Kidney (tissue), 14 donors: Measurements from ENCODE around the gene SHFL. TPM values are rescaled to one million over a fixed set of nuclear protein-coding genes. Genes with fewer than 3 reads are reported as not detected.

Experiments used
- DNase-seq, 5 donors: peaks; one replicate each; pipeline ENCODE4 v3.0.0-alpha.2; 2013 to 2020
- FAIRE-seq: peaks from 2 replicates; lab custom pipeline; 2012; peaks lifted over from hg19 to GRCh38; lab: Jason Lieb, UNC
- H3K27ac ChIP-seq, 2 donors: one replicate each; pipeline ENCODE4 v1.7.0; 2013; ENCODE audit warnings: low read depth in 2 of 2, low read length in 2 of 2, inconsistent platforms in 1 of 2
- H3K27me3 ChIP-seq: one replicate; pipeline ENCODE4 v1.7.1; 2013; ENCODE audit warnings: low read length, inconsistent platforms; ENCODE audit not compliant: control insufficient read depth, insufficient read depth
- H3K36me3 ChIP-seq, 3 donors: one replicate each; pipeline versions ENCODE4 v1.7.0 to v1.7.1; 2013; ENCODE audit warnings: low read length in 3 of 3, control low read depth in 1 of 3, inconsistent platforms in 1 of 3; ENCODE audit not compliant: insufficient read depth in 3 of 3, control insufficient read depth in 2 of 3
- H3K4me1 ChIP-seq, 3 donors: one replicate each; pipeline versions ENCODE4 v1.7.0 to v1.7.1; 2013; ENCODE audit warnings: low read length in 3 of 3, inconsistent platforms in 1 of 3, low read depth in 1 of 3; ENCODE audit not compliant: control insufficient read depth in 2 of 3, insufficient read depth in 2 of 3
- H3K4me3 ChIP-seq, 3 donors: one replicate each; pipeline versions ENCODE4 v1.7.0 to v1.8.1; 2013; ENCODE audit warnings: low read length in 3 of 3, control low read depth in 1 of 3, inconsistent platforms in 1 of 3
- H3K9ac ChIP-seq, 3 donors: one replicate each; pipeline versions ENCODE4 v1.7.0 to v1.7.1; 2013; ENCODE audit warnings: low read length in 3 of 3, control low read depth in 1 of 3, inconsistent platforms in 1 of 3
- H3K9me3 ChIP-seq, 3 donors: one replicate each; pipeline versions ENCODE4 v1.7.0 to v1.7.1; 2013; ENCODE audit warnings: low read length in 3 of 3, control low read depth in 1 of 3, inconsistent platforms in 1 of 3; ENCODE audit not compliant: control insufficient read depth in 2 of 3, insufficient read depth in 1 of 3
- CTCF ChIP-seq: IDR thresholded peaks from 3 replicates; pipeline ENCODE4 v1.5.1; 2012; ENCODE audit warnings: mild to moderate bottlenecking, moderate library complexity, borderline replicate concordance; ENCODE audit not compliant: insufficient read depth; ENCODE audit errors: extremely low read depth
- intact Hi-C: fragments of 100-400 bp; cut with DNase I; formaldehyde crosslinking; loops from one replicate; pipeline ENCODE4 v1.11.1; 2022
- polyA plus RNA-seq: library from polyadenylated mRNA; stranded (reverse); fragments of 350-450 nt; fragmentation: Illumina TruSeq; extraction: RNeasy Lipid Tissue Mini Kit (QIAGEN cat#74804); gene quantifications from one replicate; pipeline ENCODE4 v1.2.3, GENCODE V29; 2014; ENCODE audit warnings: low read depth, low replicate concordance; ENCODE audit not compliant: insufficient read depth
- total RNA-seq: library from RNA; stranded (reverse); fragmentation: NEBNext Ultra II Directional; extraction: Animal tissue kit (Norgen Biotek cat#: 25700); gene quantifications from one replicate; pipeline ENCODE4 v1.2.1, GENCODE V29; 2021
- donor health status: control.
- donor health status: control.
- donor health status: control.
- donor health status: control.
- donor health status: control.
- donor health status: DM: yes; HTN: yes; CAD: no.
- donor health status: Normal renal cell carcinoma (clear cell type).

SHFL gene
- total and polyA plus RNA-seq, 2 donors from 2014 or later, result 36.4 to 42.5 TPM

- DNase-seq (no peak), FAIRE-seq (no peak)
- Histone ChIP-seq H3K9ac (no peak overlapping the region), H3K27ac (no peak overlapping the region), H3K36me3 (no peaks in the 10 kb centered on the region), H3K4me3 (no peak overlapping the region), H3K9me3 (peaks cover 0 to 7% (median 0%) of the 10 kb centered on the region in 3 donors), H3K4me1 (no peaks in the 10 kb centered on the region), H3K27me3 (no peaks in the 10 kb centered on the region)
- intact Hi-C loops, result no loop called here
- TF ChIP-seq CTCF, result no peak
These were observed 7.8 kb upstream of the SHFL start for GRCh38 chr19:10078329-10078728.

- Histone ChIP-seq H3K36me3 (no peaks in the 10 kb centered on the region), H3K9ac (no peak overlapping the region), H3K27ac (no peak overlapping the region), H3K27me3 (no peaks in the 10 kb centered on the region), H3K4me1 (no peaks in the 10 kb centered on the region), H3K4me3 (no peak overlapping the region), H3K9me3 (peaks cover 0 to 3% (median 0%) of the 10 kb centered on the region in 3 donors)
- FAIRE-seq, result no peak
- intact Hi-C loops, result no loop called here
- DNase-seq, result no peak
- no peak for TF ChIP-seq CTCF
These were observed 7.1 kb upstream of the SHFL start for GRCh38 chr19:10079031-10079453.

- no peak overlapping the region for H3K27ac ChIP-seq
- H3K36me3 ChIP-seq, result peaks cover 0 to under 1% (median 0%) of the 10 kb centered on the region in 3 donors
- no peak for DNase-seq
- H3K9ac ChIP-seq, result no peak overlapping the region
- no peak overlapping the region for H3K4me3 ChIP-seq
- FAIRE-seq, result no peak
- H3K27me3 ChIP-seq, result no peaks in the 10 kb centered on the region
- H3K4me1 ChIP-seq, result peaks cover 0 to 5% (median 0%) of the 10 kb centered on the region in 3 donors
- no peak for TF ChIP-seq CTCF
- intact Hi-C loops, result no loop called here
- H3K9me3 ChIP-seq, result no peaks in the 10 kb centered on the region
These were observed 2.2 kb upstream of the SHFL start for GRCh38 chr19:10083911-10084310.

GRCh38 chr19:10084803-10085202 lies 1.3 kb upstream of the SHFL start:
- H3K36me3 ChIP-seq, result peaks cover 0 to 9% (median 3%) of the 10 kb centered on the region in 3 donors
- no peak overlapping the region for H3K27ac ChIP-seq
- peaks cover 0 to 5% (median 0%) of the 10 kb centered on the region in 3 donors for H3K4me1 ChIP-seq
- no peak overlapping the region for H3K4me3 ChIP-seq
- no peak overlapping the region for H3K9ac ChIP-seq
- FAIRE-seq (no peak), DNase-seq (no peak)
- no peak for TF ChIP-seq CTCF
- H3K27me3 ChIP-seq, result no peaks in the 10 kb centered on the region
- H3K9me3 ChIP-seq, result no peaks in the 10 kb centered on the region
- intact Hi-C loops, result no loop called here
